Endothelial cell of umbilical vein (primary cell): ENCODE data around the gene DLG1. TPM values are rescaled to one million over a fixed set of nuclear protein-coding genes. Genes with fewer than 3 reads are reported as not detected.

ENCODE experiments used
- BruUV-seq: library from RNA; stranded (reverse); fragments of 400-500 nt; replicated peaks from 2 replicates; lab custom pipeline; 2021; lab: Mats Ljungman, UMichigan
- CTCF ChIA-PET: fragments of 300-600, 350-600 bp; sonication (Branson Sonifier 250); formaldehyde crosslinking; loops from one replicate; lab custom pipeline; 2021; ENCODE audit warnings: antibody characterized with exemption, inconsistent platforms; lab: Charles Lee
- POLR2A ChIA-PET: fragments of 300-600, 350-600 bp; sonication (Branson Sonifier 250); formaldehyde crosslinking; loops from one replicate; lab custom pipeline; 2021; ENCODE audit warnings: antibody characterized with exemption, inconsistent platforms; lab: Charles Lee
- DNase-seq: peaks from one replicate; pipeline ENCODE4 v3.0.0-alpha.2; 2011; ENCODE audit warnings: low read depth, low spot score
- FAIRE-seq: peaks from 2 replicates; lab custom pipeline; 2011; peaks lifted over from hg19 to GRCh38; lab: Jason Lieb, UNC
- H2AFZ ChIP-seq: 2 replicates; pipeline ENCODE4 v1.6.0; 2012; ENCODE audit warnings: low read depth, low read length, control low read depth, inconsistent platforms
- H3K27ac ChIP-seq: 2 replicates; pipeline ENCODE4 v1.5.1; 2011; ENCODE audit warnings: low read depth, mild to moderate bottlenecking, control low read depth, low read length, moderate library complexity; ENCODE audit not compliant: insufficient read depth
- H3K27me3 ChIP-seq, 2 experiments: 2 replicates each; pipeline versions ENCODE4 v1.6.0 to v1.6.1; 2011; ENCODE audit warnings: low read length in 2 of 2, mixed read lengths in 1 of 2; ENCODE audit not compliant: control insufficient read depth in 2 of 2, insufficient read depth in 2 of 2
- H3K36me3 ChIP-seq, 2 experiments: 2 replicates in 1 of 2; 3 replicates in 1 of 2; pipeline ENCODE4 v1.5.1; 2011; ENCODE audit warnings: low read length in 2 of 2, mild to moderate bottlenecking in 1 of 2, moderate library complexity in 1 of 2; ENCODE audit not compliant: control insufficient read depth in 2 of 2, insufficient read depth in 2 of 2; ENCODE audit errors: extremely low read depth in 1 of 2
- H3K4me1 ChIP-seq: 3 replicates; pipeline ENCODE4 v1.5.1; 2011; ENCODE audit warnings: mild to moderate bottlenecking, low read length; ENCODE audit not compliant: control insufficient read depth, insufficient read depth; ENCODE audit errors: extremely low read depth
- H3K4me2 ChIP-seq: 2 replicates; pipeline ENCODE4 v1.6.1; 2011; ENCODE audit warnings: low read length, control low read depth, mixed read lengths; ENCODE audit not compliant: insufficient read depth
- H3K4me3 ChIP-seq, 3 experiments: fragments of 200-600 bp in 1 of 3; sonication (generic), shearing (Covaris generic) in 1 of 3; replicated peaks in 1 of 3; 2 replicates each; pipeline ENCODE4 v1.5.1; 2011 to 2016; ENCODE audit warnings: control low read depth in 3 of 3, low read length in 3 of 3, mild to moderate bottlenecking in 2 of 3, inconsistent platforms in 1 of 3, low read depth in 1 of 3, moderate library complexity in 1 of 3; ENCODE audit not compliant: insufficient read depth in 1 of 3
- H3K79me2 ChIP-seq: 2 replicates; pipeline ENCODE4 v1.6.0; 2012; ENCODE audit warnings: low read length, inconsistent platforms; ENCODE audit not compliant: control insufficient read depth, insufficient read depth
- H3K9ac ChIP-seq: replicated peaks from 2 replicates; pipeline ENCODE3; 2011; ENCODE audit warnings: low read length, control low read depth; ENCODE audit not compliant: insufficient read depth; ENCODE audit errors: extremely low read depth
- H3K9me1 ChIP-seq: replicated peaks from 3 replicates; pipeline ENCODE4 v1.6.0; 2011; ENCODE audit warnings: mild to moderate bottlenecking, low read length; ENCODE audit not compliant: control insufficient read depth, insufficient read depth; ENCODE audit errors: extremely low read depth
- H3K9me3 ChIP-seq: replicated peaks from 2 replicates; pipeline ENCODE4 v1.5.1; 2012; ENCODE audit warnings: low read length, inconsistent platforms; ENCODE audit not compliant: control insufficient read depth, insufficient read depth
- H4K20me1 ChIP-seq: replicated peaks from 2 replicates; pipeline ENCODE3; 2011; ENCODE audit warnings: mild to moderate bottlenecking, low read length; ENCODE audit not compliant: control insufficient read depth, insufficient read depth; ENCODE audit errors: extremely low read depth
- CTCF ChIP-seq, 2 donors: IDR thresholded peaks; 1 replicate in 1 of 2; 2 replicates in 1 of 2; pipeline ENCODE4 v1.5.1; 2011; ENCODE audit warnings: low read length in 2 of 2, mild to moderate bottlenecking in 2 of 2, moderate library complexity in 2 of 2, control low read depth in 1 of 2, inconsistent platforms in 1 of 2, low read depth in 1 of 2; ENCODE audit not compliant: insufficient read depth in 1 of 2; ENCODE audit errors: extremely low read depth in 1 of 2
- EZH2 ChIP-seq: IDR thresholded peaks from 2 replicates; pipeline ENCODE4 v1.6.1; 2012; ENCODE audit warnings: borderline replicate concordance, low read depth, mild to moderate bottlenecking, moderate library complexity, low read length, inconsistent platforms; ENCODE audit not compliant: severe bottlenecking
- FOS ChIP-seq: IDR thresholded peaks from 2 replicates; pipeline ENCODE4 v1.6.1; 2011; ENCODE audit warnings: mild to moderate bottlenecking, low read length, moderate library complexity, borderline replicate concordance; ENCODE audit not compliant: insufficient read depth
- GATA2 ChIP-seq: IDR thresholded peaks from 2 replicates; pipeline ENCODE4 v1.7.0; 2011; ENCODE audit warnings: low read depth, mild to moderate bottlenecking, moderate library complexity, mixed read lengths, low read length; ENCODE audit not compliant: insufficient read length, insufficient read depth
- JUN ChIP-seq: IDR thresholded peaks from 2 replicates; pipeline ENCODE4 v1.6.1; 2011; ENCODE audit warnings: borderline replicate concordance, low read depth; ENCODE audit not compliant: insufficient read length, insufficient read depth
- MAX ChIP-seq: IDR thresholded peaks from 2 replicates; pipeline ENCODE4 v1.6.1; 2011; ENCODE audit not compliant: insufficient read depth, insufficient read length
- MYC ChIP-seq: IDR thresholded peaks from one replicate; pipeline ENCODE4 v1.6.1; 2011; ENCODE audit warnings: mild to moderate bottlenecking, low read depth, low read length
- POLR2A ChIP-seq: IDR thresholded peaks from 2 replicates; pipeline ENCODE4 v1.6.1; 2012; ENCODE audit warnings: low read depth, mild to moderate bottlenecking, control low read depth, low read length
- POLR2AphosphoS5 ChIP-seq: IDR thresholded peaks from 2 replicates; pipeline ENCODE4 v1.6.1; 2012; ENCODE audit warnings: low read depth, mild to moderate bottlenecking, control low read depth, low read length, moderate library complexity; ENCODE audit not compliant: insufficient read depth
- dilution Hi-C: fragments of 300-500 bp; cut with MboI; formaldehyde crosslinking; loops from one replicate; pipeline ENCODE4 v1.15.0; 2019; ENCODE audit warnings: low sequenced_read_pairs; ENCODE audit not compliant: extremely low pct_ligation_motif_present
- intact Hi-C: fragments of 100-400 bp; cut with micrococcal nuclease; formaldehyde crosslinking; loops from one replicate; pipeline ENCODE4 v1.10.0; 2022
- polyA plus RNA-seq, 4 experiments: library from polyadenylated mRNA; depleted of rRNA in 3 of 4; stranded (reverse) in 3 of 4; unstranded in 1 of 4; fragments of >200 nt; gene quantifications; 2 replicates each; pipeline versions ENCODE4 v1.2.1 to v1.2.3, GENCODE V29; 2011 to 2012; ENCODE audit warnings: missing spikeins in 1 of 4
- total RNA-seq: library from RNA; stranded (reverse); gene quantifications from 2 replicates; pipeline ENCODE4 v1.2.3, GENCODE V29; 2021

DLG1 gene
- total and polyA plus RNA-seq, 2 donors (not counting 3 experiments of a cell fraction or from before 2014, with no cell fraction given), result 26.5 to 80.1 TPM

- peak overlapping the region; percentile 43 for H3K27ac ChIP-seq
- DNase-seq (peak; percentile 74), FAIRE-seq (no peak)
- TF ChIP-seq JUN, result peak; percentile 22
- TF ChIP-seq FOS, result peak; percentile 46
- TF ChIP-seq GATA2, result peak; percentile 31
- TF ChIP-seq POLR2AphosphoS5, result no peak
- H2AFZ ChIP-seq, result no peak overlapping the region
- H3K4me2 ChIP-seq, result no peak overlapping the region
- intact Hi-C loops (no loop called here), dilution Hi-C loops (no loop called here)
- H3K9me3 ChIP-seq, result no peaks in the 10 kb centered on the region
- H4K20me1 ChIP-seq, result peaks cover 4% of the 10 kb centered on the region
- H3K27me3 ChIP-seq, result no peaks in the 10 kb centered on the region
- no peak overlapping the region for H3K9ac ChIP-seq
- CTCF ChIA-PET, result interaction anchor here (0.8 to 1.5 kb wide), 5 partner anchors 8 to 383 kb away, joined by 3 to 4 read pairs (median 3); no protein-coding TSS in a partner anchor
- no peaks in the 10 kb centered on the region for H3K9me1 ChIP-seq
- no peak overlapping the region for H3K4me3 ChIP-seq
- H3K4me1 ChIP-seq, result peaks cover 21% of the 10 kb centered on the region
- POLR2A ChIA-PET, result no interaction called here
- BruUV-seq, result no TSS peak
- H3K36me3 ChIP-seq, result no peaks in the 10 kb centered on the region
- H3K79me2 ChIP-seq, result peaks cover 90% of the 10 kb centered on the region
These were observed 82.1 kb downstream of the DLG1 start for GRCh38 chr3:197216169-197216860.

- Histone ChIP-seq H3K9me1 (no peaks in the 10 kb centered on the region), H3K4me3 (no peak overlapping the region), H4K20me1 (peaks cover 6% of the 10 kb centered on the region), H3K4me2 (no peak overlapping the region), H3K27ac (no peak overlapping the region), H3K79me2 (peaks cover 92% of the 10 kb centered on the region), H3K4me1 (peaks cover 16% of the 10 kb centered on the region), H3K36me3 (no peaks in the 10 kb centered on the region), H3K9me3 (no peaks in the 10 kb centered on the region), H3K27me3 (no peaks in the 10 kb centered on the region), H3K9ac (no peak overlapping the region), H2AFZ (no peak overlapping the region)
- POLR2A ChIA-PET, result no interaction called here
- DNase-seq (no peak), FAIRE-seq (no peak)
- CTCF ChIA-PET, result no interaction called here
- TF ChIP-seq FOS, result no peak
- no peak for TF ChIP-seq POLR2AphosphoS5
- no peak for TF ChIP-seq CTCF (IDR thresholded peaks at IDR 0.05; ENCODE audit: extremely low read depth in 1 of 2, insufficient read depth in 1 of 2, low read depth in 1 of 2, low read length in 2 of 2)
- TF ChIP-seq JUN, result no peak
- no peak for TF ChIP-seq MYC
- no peak for TF ChIP-seq POLR2A
- no peak for TF ChIP-seq MAX
- no peak for TF ChIP-seq EZH2
- TF ChIP-seq GATA2, result no peak
- dilution Hi-C loops (no loop called here), intact Hi-C loops (no loop called here)
- BruUV-seq, result no TSS peak
These were observed 86.1 kb downstream of the DLG1 start for GRCh38 chr3:197212290-197212689.
